SK-N-SH treated with all-trans-retinoic acid at 6 μM for 48 hours (cell line): ENCODE results near the gene MACROH2A2.

Experiments used
- ATAC-seq: fragments of 200-7000 bp; cut with Tn5 transposase; 3 replicates; pipeline ENCODE4 v1.9.1; 2020; ENCODE audit warnings: mild to moderate bottlenecking, moderate library complexity
- BACH2 ChIP-seq: fragments of 250-450 bp; sonication (Bioruptor Pico); IDR thresholded peaks from 2 replicates; pipeline ENCODE4 v1.9.0; 2021; ENCODE audit warnings: mild to moderate bottlenecking, borderline replicate concordance
- CREB5 ChIP-seq: fragments of 250-450 bp; sonication (Bioruptor Pico); IDR thresholded peaks from 2 replicates; pipeline ENCODE4 v1.5.1; 2020; ENCODE audit warnings: low read depth, mild to moderate bottlenecking, moderate library complexity
- CSDC2 ChIP-seq: fragments of 250-450 bp; sonication (Bioruptor Pico); IDR thresholded peaks from 2 replicates; pipeline ENCODE4 v1.5.0; 2020; ENCODE audit warnings: mild to moderate bottlenecking, moderate library complexity
- CSRNP3 ChIP-seq: fragments of 250-450 bp; sonication (Bioruptor Pico); IDR thresholded peaks from 2 replicates; pipeline ENCODE4 v1.5.1; 2021; ENCODE audit warnings: mild to moderate bottlenecking, moderate library complexity
- ESRRG ChIP-seq: fragments of 250-450 bp; sonication (Bioruptor Pico); IDR thresholded peaks from 2 replicates; pipeline ENCODE4 v1.6.1; 2021; ENCODE audit warnings: mild to moderate bottlenecking
- GLIS3 ChIP-seq: fragments of 250-450 bp; sonication (Bioruptor Pico); IDR thresholded peaks from 2 replicates; pipeline ENCODE4 v1.5.0; 2020; ENCODE audit warnings: mild to moderate bottlenecking, moderate library complexity
- ISL1 ChIP-seq: fragments of 250-450 bp; sonication (Bioruptor Pico); IDR thresholded peaks from 2 replicates; pipeline ENCODE4 v2.1.2; 2022; ENCODE audit warnings: mild to moderate bottlenecking, moderate library complexity
- OSR1 ChIP-seq: fragments of 250-450 bp; sonication (Bioruptor Pico); IDR thresholded peaks from 2 replicates; pipeline ENCODE4 v1.8.0; 2022; ENCODE audit warnings: moderate library complexity, mild to moderate bottlenecking, inconsistent platforms
- PATZ1 ChIP-seq: fragments of 250-450 bp; sonication (Bioruptor Pico); IDR thresholded peaks from 2 replicates; pipeline ENCODE4 v1.8.0; 2020; ENCODE audit warnings: mild to moderate bottlenecking, moderate library complexity, borderline replicate concordance
- PPARA ChIP-seq: fragments of 250-450 bp; sonication (Bioruptor Pico); IDR thresholded peaks from 2 replicates; pipeline ENCODE4 v1.5.0; 2020; ENCODE audit warnings: mild to moderate bottlenecking, borderline replicate concordance
- RARB ChIP-seq: fragments of 250-450 bp; sonication (Bioruptor Pico); IDR thresholded peaks from 2 replicates; pipeline ENCODE4 v1.8.0; 2021; ENCODE audit warnings: mild to moderate bottlenecking, moderate library complexity
- SNAI2 ChIP-seq: fragments of 250-450 bp; sonication (Bioruptor Pico); IDR thresholded peaks from 2 replicates; pipeline ENCODE4 v1.5.0; 2020; ENCODE audit warnings: mild to moderate bottlenecking, moderate library complexity
- TCF4 ChIP-seq: fragments of 250-450 bp; sonication (Bioruptor Pico); IDR thresholded peaks from 2 replicates; pipeline ENCODE4 v1.8.0; 2021; ENCODE audit warnings: mild to moderate bottlenecking, moderate library complexity, borderline replicate concordance
- TOX ChIP-seq: fragments of 250-450 bp; sonication (Bioruptor Pico); IDR thresholded peaks from 2 replicates; pipeline ENCODE4 v1.8.0; 2021; ENCODE audit warnings: mild to moderate bottlenecking, moderate library complexity, borderline replicate concordance
- ZFP3 ChIP-seq: fragments of 250-450 bp; sonication (Bioruptor Pico); IDR thresholded peaks from 2 replicates; pipeline ENCODE4 v1.5.0; 2020; ENCODE audit warnings: mild to moderate bottlenecking, moderate library complexity
- ZFP30 ChIP-seq: fragments of 450-650 bp; formaldehyde crosslinking; IDR thresholded peaks from 2 replicates; pipeline ENCODE4 v1.5.0; 2022; ENCODE audit warnings: mild to moderate bottlenecking, moderate library complexity
- ZNF565 ChIP-seq: fragments of 450-650 bp; formaldehyde crosslinking; conservative IDR thresholded peaks from 2 replicates; pipeline ENCODE4 v1.5.0; 2020; ENCODE audit warnings: low read depth, mild to moderate bottlenecking, moderate library complexity
- ZNF8 ChIP-seq: fragments of 450-650 bp; formaldehyde crosslinking; IDR thresholded peaks from 2 replicates; pipeline ENCODE4 v1.5.0; 2020; ENCODE audit warnings: mild to moderate bottlenecking, moderate library complexity
- TF ChIP-seq, protein P1 (sequence below): fragments of 250-450 bp; sonication (Bioruptor Pico); IDR thresholded peaks from 2 replicates; pipeline ENCODE4 v1.5.0; 2020; ENCODE audit warnings: mild to moderate bottlenecking, moderate library complexity

Gene MACROH2A2

GRCh38 chr10:70131560-70131937 is 78.9 kb downstream of the MACROH2A2 start:
- TF ChIP-seq TCF4 (CRISPR knock-in tag) (no peak), ZNF565 (CRISPR knock-in tag) (no peak), ESRRG (CRISPR knock-in tag) (no peak), CSRNP3 (no peak), CREB5 (no peak)
- TF ChIP-seq, protein P1, sequence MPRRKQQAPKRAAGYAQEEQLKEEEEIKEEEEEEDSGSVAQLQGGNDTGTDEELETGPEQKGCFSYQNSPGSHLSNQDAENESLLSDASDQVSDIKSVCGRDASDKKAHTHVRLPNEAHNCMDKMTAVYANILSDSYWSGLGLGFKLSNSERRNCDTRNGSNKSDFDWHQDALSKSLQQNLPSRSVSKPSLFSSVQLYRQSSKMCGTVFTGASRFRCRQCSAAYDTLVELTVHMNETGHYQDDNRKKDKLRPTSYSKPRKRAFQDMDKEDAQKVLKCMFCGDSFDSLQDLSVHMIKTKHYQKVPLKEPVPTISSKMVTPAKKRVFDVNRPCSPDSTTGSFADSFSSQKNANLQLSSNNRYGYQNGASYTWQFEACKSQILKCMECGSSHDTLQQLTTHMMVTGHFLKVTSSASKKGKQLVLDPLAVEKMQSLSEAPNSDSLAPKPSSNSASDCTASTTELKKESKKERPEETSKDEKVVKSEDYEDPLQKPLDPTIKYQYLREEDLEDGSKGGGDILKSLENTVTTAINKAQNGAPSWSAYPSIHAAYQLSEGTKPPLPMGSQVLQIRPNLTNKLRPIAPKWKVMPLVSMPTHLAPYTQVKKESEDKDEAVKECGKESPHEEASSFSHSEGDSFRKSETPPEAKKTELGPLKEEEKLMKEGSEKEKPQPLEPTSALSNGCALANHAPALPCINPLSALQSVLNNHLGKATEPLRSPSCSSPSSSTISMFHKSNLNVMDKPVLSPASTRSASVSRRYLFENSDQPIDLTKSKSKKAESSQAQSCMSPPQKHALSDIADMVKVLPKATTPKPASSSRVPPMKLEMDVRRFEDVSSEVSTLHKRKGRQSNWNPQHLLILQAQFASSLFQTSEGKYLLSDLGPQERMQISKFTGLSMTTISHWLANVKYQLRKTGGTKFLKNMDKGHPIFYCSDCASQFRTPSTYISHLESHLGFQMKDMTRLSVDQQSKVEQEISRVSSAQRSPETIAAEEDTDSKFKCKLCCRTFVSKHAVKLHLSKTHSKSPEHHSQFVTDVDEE (CRISPR knock-in tag) = no peak
- TF ChIP-seq, all 23 proteins: peak for 0
- no peak for ATAC-seq

DNA sequence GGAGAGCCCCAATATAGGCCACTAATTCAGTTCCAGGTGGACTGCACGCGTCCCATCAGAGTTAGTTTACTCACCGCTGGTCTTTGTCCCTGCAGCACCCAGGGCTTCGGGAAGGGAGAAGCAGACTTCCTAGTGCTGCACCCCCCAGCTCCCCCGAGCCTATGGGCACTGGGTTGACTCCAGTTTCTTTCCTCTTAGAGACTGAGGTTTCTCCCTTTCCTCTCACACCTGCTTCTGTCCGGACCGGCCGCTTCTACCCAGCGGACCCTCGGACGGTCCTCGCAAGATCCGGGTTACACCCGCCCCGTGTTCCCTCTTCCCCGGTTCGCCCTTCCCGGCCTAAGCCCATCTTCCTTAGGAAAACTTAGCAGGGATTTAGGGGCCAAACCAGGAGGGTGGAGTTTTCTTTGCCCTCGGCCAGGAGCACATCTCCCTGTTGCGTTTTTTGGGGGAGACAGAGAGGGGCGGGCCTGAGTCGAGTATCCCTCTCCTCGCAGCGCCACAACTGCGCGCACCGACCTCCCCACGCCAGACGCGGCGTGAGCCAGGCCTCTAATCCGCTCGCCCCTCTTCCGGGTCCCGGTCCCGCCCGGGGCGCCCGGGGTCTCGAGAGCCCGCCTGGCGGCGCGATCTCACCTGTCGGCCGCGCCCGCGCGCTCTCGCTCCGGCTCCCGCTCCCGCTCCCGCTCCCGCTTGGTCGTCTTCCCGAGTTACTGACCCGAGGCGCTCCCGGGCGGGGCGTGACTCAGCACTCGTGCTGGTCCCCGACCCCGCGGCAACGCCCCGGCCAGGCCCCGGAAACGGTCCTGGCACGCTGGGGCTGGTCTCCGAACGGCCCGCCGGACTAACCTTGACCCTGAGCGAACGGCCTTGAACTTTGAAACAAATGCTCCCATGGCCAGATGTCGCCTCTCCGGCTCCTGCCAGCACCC is 79.7 kb downstream of the MACROH2A2 start, which contains the start of gene AIFM2:
Gene AIFM2 (minus strand): TSS at position 728 of the 932 bp plus-strand sequence. CDS start 8,741 bp downstream, outside the sequence.
- no peak for TF ChIP-seq ZFP30 (CRISPR knock-in tag)
- TF ChIP-seq ZFP3 (CRISPR knock-in tag) = no peak
- TF ChIP-seq PPARA = no peak
- no peak for TF ChIP-seq ISL1 (CRISPR knock-in tag)
- TF ChIP-seq SNAI2 (CRISPR knock-in tag) = no peak
- no peak for TF ChIP-seq OSR1 (CRISPR knock-in tag)
- TF ChIP-seq ESRRG (CRISPR knock-in tag) = no peak
- no peak for TF ChIP-seq CSRNP3
- TF ChIP-seq RARB (CRISPR knock-in tag) = no peak
- no peak for TF ChIP-seq CSDC2 (CRISPR knock-in tag)
- ATAC-seq = peak; percentile 84

DNA sequence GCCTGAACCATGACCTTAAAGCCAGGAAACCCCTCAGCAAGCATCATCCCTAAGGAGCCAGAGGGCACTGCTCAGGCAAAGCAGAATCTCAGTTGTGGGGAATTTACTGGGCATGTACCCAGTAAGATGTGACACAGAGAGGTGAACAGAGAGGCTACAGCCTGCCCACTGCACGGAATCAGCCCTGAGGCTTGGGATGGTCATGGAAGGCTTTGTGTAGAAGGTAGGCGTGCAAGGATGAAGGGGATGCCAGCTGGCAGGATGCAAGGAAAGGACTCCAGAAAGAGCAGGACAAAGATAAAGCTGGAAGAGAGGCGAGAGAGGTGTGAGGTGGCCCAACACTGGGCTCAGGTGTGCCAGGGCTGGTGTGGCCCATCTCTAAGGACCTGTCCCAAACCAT is 82.4 kb downstream of the MACROH2A2 start:
- ATAC-seq = no peak

More for the DNA sequence above, 82.4 kb downstream of the MACROH2A2 start:
- TF ChIP-seq TCF4 (CRISPR knock-in tag) (no peak), ZNF8 (CRISPR knock-in tag) (no peak), BACH2 (CRISPR knock-in tag) (no peak), TOX (CRISPR knock-in tag) (no peak), GLIS3 (CRISPR knock-in tag) (no peak), PATZ1 (CRISPR knock-in tag) (no peak)
- TF ChIP-seq, protein P1 (CRISPR knock-in tag) = no peak
